Right renal pelvis (tissue), 4 donors: Measurements from ENCODE around the gene RFPL1. TPM values are rescaled to one million over a fixed set of nuclear protein-coding genes. Genes with fewer than 3 reads are reported as not detected.

Experiments used
- polyA plus RNA-seq, 4 donors: library from polyadenylated mRNA; unstranded; fragments of 120-200 nt; gene quantifications; one replicate each; pipeline ENCODE4 v1.2.1, GENCODE V29; 2013; ENCODE audit not compliant: insufficient read length in 4 of 4

RFPL1 gene
- polyA plus RNA-seq, 4 donors: 1.2 to 1.6 (median 1.4) TPM

Other genes with a start within 250 kb of the RFPL1 start
- gene EMID1, start 232.7 kb upstream of the RFPL1 start, polyA plus RNA-seq: 100 to 1,000 TPM in 1 of 4 donors, 10 to 100 TPM in 3; 73.9 to 115 (median 78.5) TPM
- 10 to 100 TPM; 25.4 to 37.8 (median 27.1) TPM for gene RHBDD3, start 170.6 kb upstream of the RFPL1 start, polyA plus RNA-seq
- gene EWSR1, start 170.3 kb upstream of the RFPL1 start, polyA plus RNA-seq: 100 to 1,000 TPM; 281 to 341 (median 320) TPM
- 1 to 10 TPM; 6.9 to 9.3 (median 7.1) TPM for gene GAS2L1, start 131.9 kb upstream of the RFPL1 start, polyA plus RNA-seq
- gene RASL10A, start 122.9 kb upstream of the RFPL1 start, polyA plus RNA-seq: under 1 TPM in 2 of 4 donors, not detected in 2; 0.22 to 0.24 TPM
- gene AP1B1, start 50.0 kb upstream of the RFPL1 start, polyA plus RNA-seq: 10 to 100 TPM; 41.6 to 49.7 (median 45.5) TPM
- 10 to 100 TPM in 3 of 4 donors, 1 to 10 TPM in 1; 7.9 to 10.8 (median 10.5) TPM for gene NEFH, start 41.6 kb downstream of the RFPL1 start, polyA plus RNA-seq
- 10 to 100 TPM; 20.7 to 32.4 (median 26.8) TPM for gene THOC5, start 115.2 kb downstream of the RFPL1 start, polyA plus RNA-seq
- gene NIPSNAP1, start 142.5 kb downstream of the RFPL1 start, polyA plus RNA-seq: 100 to 1,000 TPM; 147 to 160 (median 148) TPM
- gene NF2, start 165.1 kb downstream of the RFPL1 start, polyA plus RNA-seq: 10 to 100 TPM; 24.3 to 30.6 (median 30.1) TPM